Upper lobe of left lung (tissue), 6 donors: ENCODE measurements around the gene TMEM117. TPM values are rescaled to one million over a fixed set of nuclear protein-coding genes. Genes with fewer than 3 reads are reported as not detected.

Experiments
- ATAC-seq, 2 donors: fragments of 200-7000 bp; cut with Tn5 transposase; one replicate each; pipeline ENCODE4 v1.9.1; 2022; ENCODE audit warnings: mild to moderate bottlenecking in 2 of 2, moderate library complexity in 2 of 2; ENCODE audit not compliant: low FRiP score in 2 of 2
- DNase-seq, 2 donors: peaks; one replicate each; pipeline ENCODE4 v3.0.0-alpha.2; 2019 to 2020
- H3K27ac ChIP-seq, 4 donors: fragments of 200-600 bp; sonication (generic); one replicate each; pipeline ENCODE4 v1.5.1; 2016 to 2019
- H3K27me3 ChIP-seq, 4 donors: fragments of 200-600 bp; sonication (generic); one replicate each; pipeline ENCODE4 v1.5.1; 2017 to 2019
- H3K36me3 ChIP-seq, 4 donors: fragments of 200-600 bp; sonication (generic); one replicate each; pipeline ENCODE4 v1.5.1; 2016 to 2019
- H3K4me1 ChIP-seq, 4 donors: fragments of 200-600 bp; sonication (generic); one replicate each; pipeline ENCODE4 v1.5.1; 2018 to 2019
- H3K4me3 ChIP-seq, 4 donors: fragments of 200-600 bp; sonication (generic); one replicate each; pipeline ENCODE4 v1.5.1; 2017 to 2019; ENCODE audit warnings: mild to moderate bottlenecking in 2 of 4, moderate library complexity in 1 of 4
- H3K9me3 ChIP-seq, 4 donors: fragments of 200-600 bp; sonication (generic); one replicate each; pipeline ENCODE4 v1.5.1; 2018 to 2019
- EP300 ChIP-seq, 4 donors: sonication (generic); formaldehyde crosslinking; IDR thresholded peaks; one replicate each; pipeline ENCODE4 v1.5.1; 2017; ENCODE audit warnings: antibody characterized with exemption in 4 of 4, control low read depth in 2 of 4
- POLR2A ChIP-seq, 4 donors: fragments of 450-650 bp; IDR thresholded peaks; one replicate each; pipeline ENCODE4 v1.5.1; 2016 to 2017; ENCODE audit warnings: antibody characterized with exemption in 4 of 4, mild to moderate bottlenecking in 2 of 4
- POLR2AphosphoS5 ChIP-seq, 2 donors: sonication (generic); formaldehyde crosslinking; IDR thresholded peaks; one replicate each; pipeline ENCODE4 v1.5.1; 2017; ENCODE audit warnings: antibody characterized with exemption in 2 of 2
- WGBS, 2 donors: methylation state at CpG; one replicate each; pipeline ENCODE4 v1.1.5; 2017 to 2018; 5-methylcytosine and 5-hydroxymethylcytosine counted together
- total RNA-seq, 6 donors: library from RNA; depleted of rRNA in 4 of 6; stranded (reverse); fragments of >200 nt in 4 of 6; gene quantifications; one replicate each; pipeline versions ENCODE4 v1.1.0 to v1.2.1, GENCODE V29; 2016 to 2021
- TF ChIP-seq, protein P1 (sequence below), 6 experiments: fragments of 450-650 bp in 4 of 6; fragments of 200-600 bp in 2 of 6; sonication (generic) in 2 of 6; IDR thresholded peaks; one replicate each; pipeline ENCODE4 v1.5.1; 2016 to 2019; ENCODE audit warnings: antibody characterized with exemption in 6 of 6
- donor health status: DM: no; HTN: no; CAD: no; lungs with moderate emphysema.
- donor health status: DM: no; HTN: yes; CAD: no; lungs with severe emphysema.

The TMEM117 gene
- total RNA-seq, 6 donors from 2014 or later: 2.6 to 8.4 (median 4.2) TPM

DNA sequence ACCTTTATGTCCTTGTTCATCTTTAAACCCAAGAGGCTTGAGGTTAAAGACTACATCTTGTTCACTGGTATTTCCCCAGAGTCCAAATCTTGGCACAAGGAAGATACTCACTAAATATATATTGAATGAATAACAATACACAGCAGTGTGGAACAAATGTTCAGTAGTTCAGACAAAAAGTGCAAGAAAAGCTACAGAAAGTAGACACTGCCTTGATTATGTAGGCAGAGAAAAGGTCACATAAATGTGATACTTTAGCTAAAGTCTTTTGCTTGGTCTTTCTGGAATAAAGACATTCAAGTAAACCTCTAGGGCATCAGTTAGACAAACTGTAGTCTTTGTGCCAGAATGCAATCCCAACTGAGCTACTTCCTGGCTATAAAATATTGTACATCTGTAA lies 157.0 kb downstream of the TMEM117 start:
- Histone ChIP-seq H3K36me3 (no peaks in the 10 kb centered on the region), H3K4me3 (no peak overlapping the region), H3K27me3 (no peaks in the 10 kb centered on the region), H3K9me3 (no peaks in the 10 kb centered on the region), H3K4me1 (no peaks in the 10 kb centered on the region), H3K27ac (no peak overlapping the region)
- TF ChIP-seq EP300 (IDR thresholded peaks at IDR 0.05) (no peak), POLR2AphosphoS5 (IDR thresholded peaks at IDR 0.05) (no peak), POLR2A (IDR thresholded peaks at IDR 0.05) (no peak)
- TF ChIP-seq, protein P1, sequence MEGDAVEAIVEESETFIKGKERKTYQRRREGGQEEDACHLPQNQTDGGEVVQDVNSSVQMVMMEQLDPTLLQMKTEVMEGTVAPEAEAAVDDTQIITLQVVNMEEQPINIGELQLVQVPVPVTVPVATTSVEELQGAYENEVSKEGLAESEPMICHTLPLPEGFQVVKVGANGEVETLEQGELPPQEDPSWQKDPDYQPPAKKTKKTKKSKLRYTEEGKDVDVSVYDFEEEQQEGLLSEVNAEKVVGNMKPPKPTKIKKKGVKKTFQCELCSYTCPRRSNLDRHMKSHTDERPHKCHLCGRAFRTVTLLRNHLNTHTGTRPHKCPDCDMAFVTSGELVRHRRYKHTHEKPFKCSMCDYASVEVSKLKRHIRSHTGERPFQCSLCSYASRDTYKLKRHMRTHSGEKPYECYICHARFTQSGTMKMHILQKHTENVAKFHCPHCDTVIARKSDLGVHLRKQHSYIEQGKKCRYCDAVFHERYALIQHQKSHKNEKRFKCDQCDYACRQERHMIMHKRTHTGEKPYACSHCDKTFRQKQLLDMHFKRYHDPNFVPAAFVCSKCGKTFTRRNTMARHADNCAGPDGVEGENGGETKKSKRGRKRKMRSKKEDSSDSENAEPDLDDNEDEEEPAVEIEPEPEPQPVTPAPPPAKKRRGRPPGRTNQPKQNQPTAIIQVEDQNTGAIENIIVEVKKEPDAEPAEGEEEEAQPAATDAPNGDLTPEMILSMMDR (IDR thresholded peaks at IDR 0.05): no peak
- DNase-seq (no peak), ATAC-seq (no peak)

DNA sequence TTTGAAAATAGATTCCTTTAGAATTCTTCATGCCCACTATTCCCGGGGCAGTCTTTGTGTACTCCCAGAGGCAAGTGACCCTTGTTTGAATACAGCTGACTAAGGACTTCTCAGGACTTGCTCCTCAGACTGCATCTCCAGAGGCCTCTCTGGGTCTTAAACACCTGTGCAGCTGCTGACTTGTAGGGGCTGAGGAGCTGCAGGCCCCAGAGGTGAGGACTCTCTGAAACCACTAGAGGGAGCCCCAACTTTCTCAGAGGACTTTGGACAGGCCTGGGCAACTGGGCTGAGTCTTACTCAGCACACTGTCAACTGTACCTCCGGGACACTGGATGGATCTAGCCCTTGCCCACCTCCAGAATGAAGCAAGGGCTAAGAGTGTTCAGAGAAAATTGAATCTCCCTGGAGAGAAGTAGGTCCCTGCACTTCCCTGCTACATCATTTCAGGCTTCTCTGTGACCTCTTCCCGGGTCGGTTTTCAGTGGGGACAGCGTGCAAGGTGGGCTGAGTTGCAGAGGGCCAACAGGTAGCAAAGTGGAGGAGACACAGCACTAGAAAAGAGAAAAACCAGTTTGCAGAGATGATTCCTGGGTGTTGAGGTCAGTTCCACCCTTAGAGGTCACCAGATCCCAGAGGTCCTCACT lies 164.6 kb downstream of the TMEM117 start:
- ATAC-seq: peak; percentile 54 to 57
- no peaks in the 10 kb centered on the region for H3K36me3 ChIP-seq
- TF ChIP-seq, protein P1 (IDR thresholded peaks at IDR 0.05): peak in 2 of 6 experiments; percentile 31 to 34
- TF ChIP-seq POLR2A (IDR thresholded peaks at IDR 0.05): no peak
- no peaks in the 10 kb centered on the region for H3K9me3 ChIP-seq
- no peak overlapping the region for H3K4me3 ChIP-seq
- no peaks in the 10 kb centered on the region for H3K27me3 ChIP-seq
- H3K4me1 ChIP-seq: no peaks in the 10 kb centered on the region
- H3K27ac ChIP-seq: no peak overlapping the region
- WGBS, 2 donors: 77 to 80% methylated on average over 5 of the region's 5 CpGs
- no peak for DNase-seq

- DNase-seq (no peak), ATAC-seq (no peak)
- no peaks in the 10 kb centered on the region for H3K27me3 ChIP-seq
- no peak overlapping the region for H3K4me3 ChIP-seq
- no peaks in the 10 kb centered on the region for H3K4me1 ChIP-seq
- no peak overlapping the region for H3K27ac ChIP-seq
- H3K36me3 ChIP-seq: no peaks in the 10 kb centered on the region
- TF ChIP-seq EP300 (IDR thresholded peaks at IDR 0.05): no peak
- no peak for TF ChIP-seq POLR2A (IDR thresholded peaks at IDR 0.05)
- no peak for TF ChIP-seq POLR2AphosphoS5 (IDR thresholded peaks at IDR 0.05)
- TF ChIP-seq, protein P1 (IDR thresholded peaks at IDR 0.05): no peak
- H3K9me3 ChIP-seq: peaks cover 0 to 3% (median 0%) of the 10 kb centered on the region in 4 donors
- 74 to 90% methylated on average over 2 of the region's 2 CpGs for WGBS, 2 donors
Measured at GRCh38 chr12:44002607-44003006, 166.7 kb downstream of the TMEM117 start.

- ATAC-seq (no peak), DNase-seq (no peak)
- H3K27me3 ChIP-seq: no peaks in the 10 kb centered on the region
- H3K27ac ChIP-seq: no peak overlapping the region
- H3K36me3 ChIP-seq: no peaks in the 10 kb centered on the region
- no peaks in the 10 kb centered on the region for H3K4me1 ChIP-seq
- TF ChIP-seq POLR2A (IDR thresholded peaks at IDR 0.05): no peak
- peaks cover 0 to 12% (median 5%) of the 10 kb centered on the region in 4 donors for H3K9me3 ChIP-seq
- no peak overlapping the region for H3K4me3 ChIP-seq
Measured at GRCh38 chr12:44003721-44004120, 167.8 kb downstream of the TMEM117 start.

- Histone ChIP-seq H3K36me3 (no peaks in the 10 kb centered on the region), H3K4me3 (no peak overlapping the region), H3K9me3 (no peaks in the 10 kb centered on the region), H3K27me3 (no peaks in the 10 kb centered on the region), H3K4me1 (no peaks in the 10 kb centered on the region), H3K27ac (no peak overlapping the region)
- 0 to 1% methylated on average over 3 of the region's 3 CpGs for WGBS, 2 donors
- DNase-seq: no peak
- TF ChIP-seq EP300 (IDR thresholded peaks at IDR 0.05): no peak
- no peak for TF ChIP-seq POLR2A (IDR thresholded peaks at IDR 0.05)
- TF ChIP-seq POLR2AphosphoS5 (IDR thresholded peaks at IDR 0.05): no peak
- TF ChIP-seq, protein P1 (IDR thresholded peaks at IDR 0.05): peak in 5 of 6 experiments; percentile 34 to 47 (median 43)
- ATAC-seq: peak in 1 of 2 donors; percentile 48
Measured at GRCh38 chr12:44015333-44015941, 179.6 kb downstream of the TMEM117 start.
